Measurements from ENCODE around the gene COPRS.

Gene COPRS, protein sequence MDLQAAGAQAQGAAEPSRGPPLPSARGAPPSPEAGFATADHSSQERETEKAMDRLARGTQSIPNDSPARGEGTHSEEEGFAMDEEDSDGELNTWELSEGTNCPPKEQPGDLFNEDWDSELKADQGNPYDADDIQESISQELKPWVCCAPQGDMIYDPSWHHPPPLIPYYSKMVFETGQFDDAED

DNA sequence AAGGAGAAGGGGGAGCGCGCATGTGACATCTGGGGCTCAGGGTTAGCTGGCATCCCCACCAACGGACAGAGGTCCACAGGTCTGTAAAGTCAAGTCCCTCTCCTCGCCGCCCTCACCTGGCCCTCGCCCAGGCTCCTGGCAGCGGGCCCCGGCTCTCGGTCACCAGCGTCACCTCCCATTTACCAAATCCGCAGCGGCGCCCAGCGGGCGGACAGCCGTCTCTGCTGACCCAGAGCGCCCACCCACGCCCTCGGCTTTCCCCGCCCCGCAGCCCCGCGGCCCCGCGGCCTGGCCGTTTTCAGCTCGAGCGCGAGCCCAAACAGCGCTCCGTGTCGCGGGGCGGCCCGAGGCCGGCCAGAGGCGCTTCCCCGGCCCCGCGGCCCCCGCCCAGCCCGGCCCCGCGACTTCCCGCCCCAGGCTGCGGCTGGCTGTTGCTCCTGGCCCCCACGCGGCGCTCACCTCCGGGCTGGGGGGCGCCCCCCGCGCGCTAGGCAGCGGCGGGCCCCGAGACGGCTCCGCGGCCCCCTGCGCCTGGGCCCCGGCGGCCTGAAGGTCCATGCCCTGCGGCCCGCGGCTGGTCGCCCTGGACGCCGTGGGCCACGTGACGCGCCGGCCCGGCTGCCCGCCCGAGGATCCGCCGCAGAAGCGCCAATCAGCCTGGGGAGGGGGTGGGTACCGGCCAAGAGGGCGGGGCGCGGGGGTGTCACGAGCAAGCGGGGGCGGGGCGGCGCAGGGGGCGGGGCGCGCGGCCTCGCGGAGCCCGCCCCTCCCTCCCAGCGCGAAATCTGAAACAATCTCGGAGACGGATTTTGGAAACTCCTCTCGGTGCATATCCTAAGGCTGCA, at the start of gene COPRS:
TSS of gene COPRS (minus strand) at position 603 of the 845 bp plus-strand sequence. CDS start at position 558, 45 bp downstream.
- peak within 1 kb of the TSS; percentile 85 to 89 (median 85) for H3K4me3 Mint-ChIP-seq
- peaks cover 16% of the 10 kb centered on the region for H3K36me3 Mint-ChIP-seq (ENCODE audit: low read depth)
- no peaks in the 10 kb centered on the region for H3K9me3 Mint-ChIP-seq

DNA sequence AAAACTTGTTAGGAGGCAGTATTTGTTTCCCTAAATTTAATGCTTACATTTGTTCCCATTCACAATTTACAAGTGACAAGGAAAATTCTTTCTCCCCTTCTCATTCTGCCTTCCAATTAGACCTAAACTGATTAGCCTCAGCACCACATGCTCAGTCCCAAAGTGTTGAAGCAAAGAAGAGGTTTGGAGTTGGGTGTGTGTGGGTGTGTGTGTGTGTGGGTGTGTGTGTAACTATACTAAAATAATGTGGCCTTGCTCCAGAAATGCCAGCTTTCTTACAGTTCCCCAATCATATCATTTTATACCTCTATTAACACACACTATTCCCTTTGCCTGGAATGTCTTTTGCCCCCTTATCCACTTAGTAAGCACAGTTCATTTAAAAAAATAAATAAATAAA, 49.3 kb upstream of the COPRS start:
- peaks cover 26% of the 10 kb centered on the region for H3K4me1 Mint-ChIP-seq
- no peaks in the 10 kb centered on the region for H3K27me3 Mint-ChIP-seq (ENCODE audit: low read depth)
- no peaks in the 10 kb centered on the region for H3K9me3 Mint-ChIP-seq
- TF ChIP-seq, protein P1, sequence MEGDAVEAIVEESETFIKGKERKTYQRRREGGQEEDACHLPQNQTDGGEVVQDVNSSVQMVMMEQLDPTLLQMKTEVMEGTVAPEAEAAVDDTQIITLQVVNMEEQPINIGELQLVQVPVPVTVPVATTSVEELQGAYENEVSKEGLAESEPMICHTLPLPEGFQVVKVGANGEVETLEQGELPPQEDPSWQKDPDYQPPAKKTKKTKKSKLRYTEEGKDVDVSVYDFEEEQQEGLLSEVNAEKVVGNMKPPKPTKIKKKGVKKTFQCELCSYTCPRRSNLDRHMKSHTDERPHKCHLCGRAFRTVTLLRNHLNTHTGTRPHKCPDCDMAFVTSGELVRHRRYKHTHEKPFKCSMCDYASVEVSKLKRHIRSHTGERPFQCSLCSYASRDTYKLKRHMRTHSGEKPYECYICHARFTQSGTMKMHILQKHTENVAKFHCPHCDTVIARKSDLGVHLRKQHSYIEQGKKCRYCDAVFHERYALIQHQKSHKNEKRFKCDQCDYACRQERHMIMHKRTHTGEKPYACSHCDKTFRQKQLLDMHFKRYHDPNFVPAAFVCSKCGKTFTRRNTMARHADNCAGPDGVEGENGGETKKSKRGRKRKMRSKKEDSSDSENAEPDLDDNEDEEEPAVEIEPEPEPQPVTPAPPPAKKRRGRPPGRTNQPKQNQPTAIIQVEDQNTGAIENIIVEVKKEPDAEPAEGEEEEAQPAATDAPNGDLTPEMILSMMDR (IDR thresholded peaks at IDR 0.05; ENCODE audit: unreplicated experiment in 3 of 3) = no peak
- H3K4me3 Mint-ChIP-seq = no peak overlapping the region
- H3K36me3 Mint-ChIP-seq (ENCODE audit: low read depth) = no peaks in the 10 kb centered on the region
- no peak overlapping the region for H3K27ac Mint-ChIP-seq

More for the DNA sequence above, at the start of gene COPRS:
- Mint-ChIP-seq H3K27me3 (ENCODE audit: low read depth) (no peaks in the 10 kb centered on the region), H3K4me1 (peaks cover 17% of the 10 kb centered on the region), H3K27ac (peak within 1 kb of the TSS in 2 of 3 experiments; percentile 26 to 50)
- TF ChIP-seq, protein P1 (IDR thresholded peaks at IDR 0.05; ENCODE audit: unreplicated experiment in 3 of 3) = no peak

DNA sequence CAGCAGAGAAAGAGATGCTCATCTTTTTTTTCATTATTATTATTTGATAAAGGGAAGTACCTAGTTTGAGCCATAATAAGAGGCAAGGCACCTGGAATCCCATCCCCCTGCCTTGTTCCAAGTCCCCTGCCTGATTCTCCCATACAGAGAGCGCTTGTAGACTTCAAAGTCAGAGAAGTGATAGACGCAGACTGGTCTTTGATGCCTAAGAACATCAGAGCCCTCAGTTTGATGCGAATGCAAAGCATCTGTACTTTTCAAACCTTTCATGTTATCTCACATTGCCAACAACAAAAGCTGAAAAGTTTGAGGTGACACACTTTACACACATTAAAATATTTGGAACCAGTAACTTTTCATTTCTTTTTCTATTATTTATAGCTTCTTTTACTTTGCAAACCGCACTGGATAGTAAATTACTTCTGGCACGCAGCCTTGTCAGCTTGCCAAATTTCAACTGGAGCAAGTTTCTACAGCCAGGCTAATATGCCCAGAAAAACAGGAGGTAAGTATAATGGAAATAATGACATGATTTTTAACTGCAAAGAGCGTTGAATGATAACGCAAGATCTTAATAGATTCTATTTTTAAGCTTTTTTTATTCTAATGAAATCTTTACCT, 48.4 kb upstream of the COPRS start:
- TF ChIP-seq, protein P1 (IDR thresholded peaks at IDR 0.05; ENCODE audit: unreplicated experiment in 3 of 3) = no peak
- H3K36me3 Mint-ChIP-seq (ENCODE audit: low read depth) = no peaks in the 10 kb centered on the region
- H3K4me3 Mint-ChIP-seq = peak overlapping the region in 2 of 3 experiments; percentile 10 to 18
- H3K27me3 Mint-ChIP-seq (ENCODE audit: low read depth) = no peaks in the 10 kb centered on the region
- peaks cover 26% of the 10 kb centered on the region for H3K4me1 Mint-ChIP-seq
- peak overlapping the region; percentile 31 to 72 (median 33) for H3K27ac Mint-ChIP-seq
- H3K9me3 Mint-ChIP-seq = no peaks in the 10 kb centered on the region

DNA sequence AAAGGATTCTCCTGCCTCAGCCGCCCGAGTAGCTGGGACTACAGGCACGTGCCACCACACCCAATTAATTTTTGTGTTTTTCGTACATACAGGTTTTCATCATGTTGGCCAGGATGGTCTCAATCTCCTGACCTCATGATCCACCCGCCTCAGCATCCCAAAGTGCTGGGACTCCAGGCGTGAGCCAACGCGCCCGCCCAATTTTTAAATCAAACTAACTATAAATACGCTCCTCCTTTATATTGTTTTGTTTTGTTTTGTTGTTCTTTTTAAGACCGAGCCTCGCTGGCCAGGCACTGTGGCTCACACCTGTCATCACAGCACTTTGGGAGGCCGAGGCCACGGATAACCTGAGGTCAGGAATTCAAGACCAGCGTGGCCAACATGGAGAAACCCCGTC, 44.4 kb upstream of the COPRS start:
- H3K27ac Mint-ChIP-seq = no peak overlapping the region
- H3K36me3 Mint-ChIP-seq (ENCODE audit: low read depth) = no peaks in the 10 kb centered on the region
- H3K27me3 Mint-ChIP-seq (ENCODE audit: low read depth) = no peaks in the 10 kb centered on the region
- H3K4me3 Mint-ChIP-seq = no peak overlapping the region
- no peaks in the 10 kb centered on the region for H3K9me3 Mint-ChIP-seq
- H3K4me1 Mint-ChIP-seq = peaks cover 14% of the 10 kb centered on the region
- TF ChIP-seq, protein P1 (IDR thresholded peaks at IDR 0.05; ENCODE audit: unreplicated experiment in 3 of 3) = no peak

DNA sequence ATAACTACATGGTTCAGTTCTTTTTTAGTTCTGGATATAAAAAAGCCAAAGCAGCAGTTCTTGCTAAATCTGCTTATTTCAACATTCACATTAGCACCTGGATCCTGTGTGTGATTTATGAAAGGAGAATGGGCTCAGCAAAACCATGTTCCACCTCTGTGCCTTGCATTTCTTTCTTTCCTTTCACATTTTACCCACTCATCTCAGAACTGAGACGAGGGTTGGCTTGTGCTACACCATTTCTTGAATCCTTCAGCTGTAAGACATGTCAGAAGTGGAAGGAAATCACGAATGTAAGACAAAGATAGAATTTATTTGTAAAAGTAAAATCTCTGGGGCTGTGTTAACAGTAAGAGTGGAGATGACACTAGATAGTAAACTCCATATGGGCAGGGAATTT, 43.6 kb upstream of the COPRS start:
- Mint-ChIP-seq H3K27ac (no peak overlapping the region), H3K4me1 (peaks cover 8% of the 10 kb centered on the region), H3K27me3 (ENCODE audit: low read depth) (no peaks in the 10 kb centered on the region), H3K9me3 (no peaks in the 10 kb centered on the region), H3K36me3 (ENCODE audit: low read depth) (peaks cover 4% of the 10 kb centered on the region), H3K4me3 (peak overlapping the region in 1 of 3 experiments; percentile 54)
- TF ChIP-seq, protein P1 (IDR thresholded peaks at IDR 0.05; ENCODE audit: unreplicated experiment in 3 of 3) = no peak

All from nephron (organoid).